ENCODE data around the gene COQ8B.
"Not testable (repeated sequence)": the region's sequence is repeated elsewhere in the genome, so short reads cannot be mapped to it uniquely, and the experiment has no call there.

The COQ8B gene

DNA sequence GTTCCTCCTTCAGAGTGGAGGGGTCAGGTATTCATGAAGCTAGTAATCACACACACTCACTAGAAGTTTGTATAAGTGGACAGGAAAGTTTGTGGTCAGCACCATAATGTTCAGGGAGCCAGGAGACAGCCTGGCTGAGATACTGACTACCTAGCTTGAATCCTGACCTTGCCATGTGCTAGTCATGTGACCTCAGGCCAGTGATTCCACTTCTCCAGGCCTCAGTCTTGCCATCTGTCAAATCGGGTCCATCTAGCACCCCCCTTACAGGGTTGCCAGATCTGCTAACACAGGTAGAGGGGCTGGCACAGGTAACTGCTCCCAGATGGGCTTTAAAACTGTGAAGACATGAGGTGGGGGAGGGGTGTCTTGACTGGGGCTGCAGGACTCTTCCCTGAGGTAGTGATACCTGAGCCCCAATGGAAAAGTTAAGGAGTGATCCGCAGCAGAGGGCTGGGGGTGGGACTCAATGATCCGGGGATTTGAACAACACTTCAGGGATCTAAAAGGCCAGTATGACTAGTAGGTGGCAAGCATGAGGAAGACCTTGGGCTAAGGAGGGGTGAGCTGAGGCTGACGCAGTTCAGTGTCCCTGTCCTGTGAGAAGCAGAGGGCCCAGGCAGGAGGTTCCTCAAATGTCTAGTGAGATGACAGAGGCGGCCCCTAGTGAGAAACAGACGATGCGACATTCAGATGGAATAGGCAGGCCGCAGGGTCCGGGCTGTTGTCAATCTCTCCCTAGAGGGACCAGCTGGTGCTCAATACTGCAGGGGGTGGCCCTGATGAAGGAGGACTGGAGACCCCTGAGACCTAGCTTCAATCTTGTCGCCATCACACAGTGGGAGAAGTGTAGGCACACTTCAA lies 25.1 kb upstream of the COQ8B start:
- no peak for DNase-seq

DNA sequence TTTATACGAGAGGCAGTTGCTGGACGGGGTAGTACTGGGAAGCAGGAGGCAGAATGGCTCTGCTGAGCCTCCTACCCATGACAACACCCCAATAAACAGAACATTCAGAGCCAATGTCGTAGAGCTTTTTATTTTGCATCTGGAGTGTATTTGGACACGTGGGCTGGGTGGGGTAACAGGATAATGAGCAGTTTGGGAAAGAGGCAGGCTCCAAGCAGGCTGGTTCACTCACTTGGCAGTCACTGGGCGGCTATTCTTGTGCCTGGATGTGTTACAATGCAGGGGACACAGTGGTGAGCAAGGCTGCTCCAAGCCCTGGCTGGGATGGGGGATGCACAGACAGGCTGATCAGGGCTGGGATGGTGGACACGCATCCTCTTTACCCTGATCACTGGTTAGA lies 24.1 kb upstream of the COQ8B start:
- no peak for DNase-seq

DNA sequence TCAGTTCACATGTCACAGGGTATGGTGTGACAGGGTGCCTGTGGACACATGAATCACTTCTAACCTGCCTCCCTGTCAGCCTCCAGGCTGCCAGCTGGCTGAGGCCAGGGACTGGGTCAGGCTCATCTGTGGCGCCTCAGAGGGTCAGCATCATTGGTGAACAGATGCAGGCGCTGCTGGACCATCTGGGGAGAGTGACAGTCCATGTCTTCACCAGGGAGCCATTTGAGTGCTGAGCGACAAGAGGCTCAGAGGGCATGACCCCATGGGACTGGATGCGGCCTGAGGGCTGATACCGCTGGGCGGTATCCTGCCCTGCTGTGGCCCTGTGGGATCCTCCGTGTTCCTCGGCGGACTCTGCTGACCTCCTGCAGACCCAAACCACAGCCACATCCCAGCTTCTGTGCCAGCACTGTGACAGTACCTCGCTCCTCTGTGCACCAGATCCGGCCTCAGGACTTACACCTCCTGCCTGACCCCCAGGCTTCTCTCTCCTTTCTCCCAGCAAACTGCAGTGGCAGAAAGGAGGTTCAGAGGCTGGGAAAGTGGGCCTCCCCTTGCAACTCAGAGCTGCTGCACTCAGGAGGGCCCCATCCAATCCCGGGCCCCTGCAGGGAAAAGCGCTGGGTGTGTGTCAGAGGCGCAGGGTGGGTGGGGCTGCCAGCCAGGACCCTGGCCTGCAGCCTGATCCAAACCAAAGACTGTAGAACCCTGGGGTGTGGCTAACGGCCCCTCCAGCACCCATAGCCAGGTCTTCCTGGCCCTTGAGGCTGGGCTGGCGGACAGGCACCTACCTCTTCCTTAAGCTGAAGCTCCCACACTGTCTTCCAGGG lies 23.4 kb upstream of the COQ8B start:
- DNase-seq: no peak

DNA sequence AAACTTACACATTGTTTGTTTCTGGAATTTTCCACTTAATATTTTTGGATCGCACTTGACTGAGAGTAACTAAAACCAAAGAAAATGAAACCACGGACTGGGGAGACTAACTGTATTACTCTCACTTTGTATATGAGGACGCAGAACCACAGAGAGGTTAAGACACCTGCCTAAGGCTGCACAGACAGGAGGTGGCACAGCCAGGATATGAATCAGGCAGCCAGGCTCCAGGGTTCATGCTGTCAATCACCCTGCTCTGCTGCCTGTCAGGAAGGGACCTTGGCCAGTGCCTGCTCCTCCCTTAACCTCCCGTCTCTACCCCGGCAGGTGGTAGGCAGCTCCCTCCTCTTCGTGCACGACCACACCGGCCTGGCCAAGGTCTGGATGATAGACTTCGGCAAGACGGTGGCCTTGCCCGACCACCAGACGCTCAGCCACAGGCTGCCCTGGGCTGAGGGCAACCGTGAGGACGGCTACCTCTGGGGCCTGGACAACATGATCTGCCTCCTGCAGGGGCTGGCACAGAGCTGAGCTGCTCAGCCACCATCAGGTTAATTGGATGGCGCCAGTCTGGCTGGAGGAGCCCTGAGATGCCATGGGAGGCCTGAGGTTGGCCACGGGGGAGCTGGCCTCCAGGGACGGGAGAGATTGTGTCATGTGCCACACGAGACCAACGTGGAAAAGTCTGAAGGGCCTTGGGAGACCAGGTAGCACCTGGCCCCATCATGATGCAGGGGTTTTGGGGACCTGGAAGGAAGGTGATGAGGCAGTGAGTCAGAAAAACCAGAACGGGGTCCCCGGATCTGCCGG lies 22.5 kb upstream of the COQ8B start:
- DNase-seq: no peak

DNA sequence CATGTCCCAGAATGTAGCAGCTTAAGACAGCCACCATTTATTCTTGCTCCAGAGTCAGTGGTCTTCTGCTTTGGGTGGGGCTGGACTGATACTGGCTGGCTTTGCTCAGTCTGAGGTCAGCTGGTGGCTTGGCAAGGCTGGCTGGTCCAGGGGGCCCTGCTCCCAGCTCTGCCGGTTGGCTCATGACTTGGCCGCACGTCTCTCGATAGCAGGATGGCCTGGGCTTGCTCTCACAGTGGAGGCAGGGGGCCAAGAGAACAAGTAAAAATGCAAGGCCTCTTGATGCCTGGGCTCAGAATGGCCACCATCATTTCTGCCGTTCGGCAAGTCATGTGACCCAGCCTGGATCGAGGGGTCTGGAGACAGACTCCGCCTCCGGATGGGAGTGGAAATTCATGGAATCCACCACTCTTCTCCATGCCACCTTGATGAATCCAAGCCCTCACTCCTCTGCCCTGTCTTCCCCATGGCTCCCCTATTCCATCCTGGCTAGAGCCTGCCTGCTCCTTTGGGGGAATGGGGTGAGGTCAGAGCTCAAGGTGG lies 20.5 kb upstream of the COQ8B start:
- DNase-seq: no peak

DNA sequence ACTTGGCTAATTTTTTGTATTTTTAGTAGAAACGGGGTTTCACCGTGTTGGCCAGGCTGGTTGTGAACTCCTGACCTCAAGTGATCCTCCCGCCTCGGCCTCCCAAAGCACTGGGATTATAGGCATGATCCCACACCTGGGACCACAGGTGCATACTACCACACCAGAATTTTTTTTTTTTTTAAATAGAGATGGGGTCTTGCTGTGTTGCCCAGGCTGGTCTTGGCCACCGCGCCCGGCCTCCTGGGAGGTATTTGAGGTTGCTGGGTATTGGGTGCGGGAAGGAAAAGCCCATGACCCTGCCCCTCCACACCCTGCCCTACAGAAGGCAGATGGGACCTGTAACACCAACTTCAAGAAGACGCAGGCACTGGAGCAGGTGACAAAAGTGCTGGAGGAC lies 20.0 kb upstream of the COQ8B start:
- DNase-seq: no peak

DNA sequence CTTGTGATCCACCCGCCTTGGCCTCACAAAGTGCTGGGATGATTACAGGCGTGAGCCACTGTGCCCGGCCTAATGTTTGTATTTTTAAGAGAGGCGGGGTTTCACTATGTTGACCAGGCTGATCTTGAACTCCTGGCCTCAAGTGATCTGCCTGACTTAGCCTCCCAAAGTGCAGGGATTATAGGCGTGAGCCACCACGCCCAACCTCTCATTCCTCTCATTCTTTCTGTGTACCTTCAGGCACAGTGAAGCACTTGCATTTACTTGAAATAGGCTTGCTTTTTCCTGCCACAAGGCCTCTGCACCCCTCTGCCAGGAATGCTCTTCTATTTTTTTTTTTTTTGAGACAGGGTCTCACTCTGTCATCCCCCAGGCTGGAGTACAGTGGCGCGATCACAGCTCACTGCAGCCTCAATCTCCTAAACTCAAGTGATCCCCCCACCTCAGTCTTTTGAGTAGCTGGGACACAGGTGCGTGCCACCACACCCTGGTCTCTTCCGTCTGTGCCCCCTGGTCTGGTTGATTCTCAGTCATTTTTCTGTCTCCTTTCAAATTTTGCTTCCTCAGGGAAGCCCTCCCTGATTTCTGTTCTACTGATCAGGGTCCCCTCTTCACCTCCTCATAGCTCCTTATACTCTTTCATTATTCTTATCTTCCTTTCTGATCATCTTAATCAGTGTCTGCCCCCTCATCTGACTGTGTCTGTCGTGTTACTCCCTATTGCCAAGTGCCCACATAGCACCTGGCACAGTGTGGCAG lies 18.5 kb upstream of the COQ8B start:
- DNase-seq: no peak

DNA sequence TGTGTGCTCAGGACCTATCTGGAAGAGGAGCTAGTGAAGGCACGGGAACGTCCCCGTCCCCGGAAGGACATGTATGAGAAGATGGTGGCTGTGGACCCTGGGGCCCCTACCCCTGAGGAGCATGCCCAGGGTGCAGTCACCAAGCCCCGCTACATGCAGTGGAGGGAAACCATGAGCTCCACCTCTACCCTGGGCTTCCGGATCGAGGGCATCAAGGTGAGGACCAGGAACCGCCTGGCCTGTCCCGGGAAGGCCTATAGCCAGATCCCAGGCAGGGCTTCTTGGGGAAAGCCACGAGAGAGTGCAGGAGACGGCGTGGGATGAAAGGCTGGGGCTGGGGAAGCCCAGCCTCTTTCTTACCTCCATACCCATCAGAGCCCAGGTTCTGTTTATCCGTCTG lies 16.5 kb upstream of the COQ8B start:
- DNase-seq: no peak

DNA sequence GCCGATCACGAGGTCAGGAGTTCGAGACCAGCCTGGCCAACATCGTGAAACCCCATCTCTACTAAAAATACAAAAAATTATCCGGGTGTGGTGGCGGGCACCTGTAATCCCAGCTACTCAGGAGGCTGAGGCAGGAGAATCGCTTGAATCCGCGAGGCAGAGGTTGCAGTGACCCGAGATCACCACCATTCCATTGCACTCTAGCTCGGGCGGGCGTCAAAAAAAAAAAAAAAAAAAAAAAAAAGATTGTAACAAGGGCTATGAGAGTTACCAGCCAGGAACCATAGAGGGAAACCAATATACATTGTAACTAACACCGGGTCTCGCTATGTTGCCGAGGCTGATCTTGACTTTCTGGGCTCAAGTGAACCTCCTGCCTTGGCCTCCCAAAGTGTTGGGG lies 15.6 kb upstream of the COQ8B start:
- DNase-seq: not testable (repeated sequence)

DNA sequence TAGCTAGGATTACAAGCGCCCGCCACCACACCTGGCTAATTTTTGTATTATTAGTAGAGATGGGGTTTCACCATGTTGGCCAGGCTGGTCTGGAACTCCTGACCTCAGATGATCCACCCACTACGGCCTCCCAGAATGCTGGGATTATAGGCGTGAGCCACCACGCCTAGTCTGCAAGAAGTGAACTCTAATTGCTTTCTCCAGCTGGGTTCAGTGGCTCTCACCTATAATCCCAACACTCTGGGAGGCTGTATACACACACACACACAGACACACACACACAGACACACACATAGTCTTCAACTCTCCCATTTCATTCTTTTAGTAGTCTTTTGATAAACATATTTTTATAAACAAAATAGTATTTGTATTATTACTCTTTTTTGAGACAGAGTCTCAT lies 13.4 kb upstream of the COQ8B start:
- DNase-seq: not testable (repeated sequence)

DNA sequence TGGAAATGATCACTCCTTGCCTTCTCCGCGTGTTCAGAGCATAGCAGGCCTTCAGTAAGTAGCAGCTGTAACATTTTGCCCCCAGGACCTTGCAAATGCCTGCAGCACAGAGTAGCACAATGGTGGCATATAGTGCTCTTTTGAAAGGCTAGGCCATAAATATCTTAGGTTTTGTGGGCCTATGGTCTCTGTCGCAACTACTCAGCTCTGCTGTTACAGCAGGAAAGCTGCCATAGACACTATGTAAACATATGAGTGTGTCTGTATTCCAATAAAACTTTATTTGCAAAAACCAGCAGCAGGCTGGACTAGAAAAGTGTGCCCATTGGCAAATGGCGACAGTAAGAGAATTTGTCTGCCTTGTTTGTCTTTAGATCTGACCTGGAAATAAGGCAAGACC lies 9.6 kb upstream of the COQ8B start:
- DNase-seq: no peak

DNA sequence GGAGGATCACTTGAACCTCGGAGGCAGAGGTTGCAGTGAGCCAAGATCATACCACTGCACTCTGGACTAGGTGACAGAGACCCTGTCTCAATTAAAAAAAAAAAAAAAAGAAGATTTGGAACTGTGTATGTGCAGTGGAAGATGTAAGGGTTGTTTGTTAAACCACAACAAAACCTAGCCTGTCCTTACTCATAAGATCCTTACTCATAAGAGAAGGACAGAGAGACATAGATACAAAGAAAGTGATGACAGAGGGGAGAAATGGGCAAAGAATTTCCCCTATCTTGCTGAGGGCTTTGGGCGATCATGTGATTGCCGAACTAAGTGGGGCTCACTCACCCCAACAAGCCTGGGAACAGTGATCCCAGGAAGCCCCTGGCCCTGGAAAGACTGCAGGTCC lies 8.2 kb upstream of the COQ8B start:
- DNase-seq: no peak

DNA sequence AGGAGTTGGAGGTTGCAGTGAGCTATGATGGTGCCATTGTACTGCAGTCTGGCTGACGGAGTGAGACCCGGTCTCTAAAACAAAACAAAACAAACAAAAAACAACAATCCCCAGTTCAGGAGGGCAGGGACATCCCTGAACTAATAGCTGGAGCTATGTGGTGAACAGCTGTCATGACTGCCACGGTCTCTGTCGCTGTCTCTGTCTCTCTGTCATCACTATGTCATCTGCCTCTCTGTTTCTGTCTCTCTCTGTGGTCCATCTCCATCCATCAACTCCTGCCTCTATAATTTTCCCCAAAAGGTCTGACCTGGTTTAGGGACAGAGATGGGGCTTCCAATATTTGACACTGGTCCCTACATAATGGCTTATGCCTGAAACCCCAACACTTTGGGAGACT lies 7.6 kb upstream of the COQ8B start:
- no peak for DNase-seq

DNA sequence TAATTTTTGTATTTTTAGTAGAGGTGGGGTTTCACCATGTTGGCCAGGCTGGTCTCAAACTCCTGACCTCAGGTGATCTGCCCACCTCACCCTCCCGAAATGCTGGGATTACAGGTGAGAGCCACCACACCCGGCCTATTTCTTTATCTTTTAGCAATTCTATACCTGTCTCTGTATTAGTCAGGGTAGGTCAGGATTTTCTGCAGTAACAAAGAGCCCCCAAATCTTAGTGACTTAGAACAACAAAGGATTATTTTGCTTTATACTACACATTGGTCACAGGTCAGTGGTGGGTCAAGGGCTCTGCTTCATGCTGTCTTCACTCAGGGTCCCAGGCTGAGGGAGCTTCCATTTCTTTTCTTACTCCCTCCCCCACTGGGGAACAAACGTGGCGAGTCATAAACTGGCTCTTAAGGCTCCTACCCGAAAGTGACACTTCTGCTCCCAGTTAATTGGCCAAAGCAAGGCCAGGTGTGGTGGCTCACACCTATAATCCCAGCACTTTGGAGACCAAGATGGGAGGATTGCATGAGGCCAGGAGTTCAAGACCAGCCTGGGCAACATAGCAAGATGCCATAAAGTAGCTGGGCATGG lies 7.1 kb upstream of the COQ8B start:
- DNase-seq: no peak

DNA sequence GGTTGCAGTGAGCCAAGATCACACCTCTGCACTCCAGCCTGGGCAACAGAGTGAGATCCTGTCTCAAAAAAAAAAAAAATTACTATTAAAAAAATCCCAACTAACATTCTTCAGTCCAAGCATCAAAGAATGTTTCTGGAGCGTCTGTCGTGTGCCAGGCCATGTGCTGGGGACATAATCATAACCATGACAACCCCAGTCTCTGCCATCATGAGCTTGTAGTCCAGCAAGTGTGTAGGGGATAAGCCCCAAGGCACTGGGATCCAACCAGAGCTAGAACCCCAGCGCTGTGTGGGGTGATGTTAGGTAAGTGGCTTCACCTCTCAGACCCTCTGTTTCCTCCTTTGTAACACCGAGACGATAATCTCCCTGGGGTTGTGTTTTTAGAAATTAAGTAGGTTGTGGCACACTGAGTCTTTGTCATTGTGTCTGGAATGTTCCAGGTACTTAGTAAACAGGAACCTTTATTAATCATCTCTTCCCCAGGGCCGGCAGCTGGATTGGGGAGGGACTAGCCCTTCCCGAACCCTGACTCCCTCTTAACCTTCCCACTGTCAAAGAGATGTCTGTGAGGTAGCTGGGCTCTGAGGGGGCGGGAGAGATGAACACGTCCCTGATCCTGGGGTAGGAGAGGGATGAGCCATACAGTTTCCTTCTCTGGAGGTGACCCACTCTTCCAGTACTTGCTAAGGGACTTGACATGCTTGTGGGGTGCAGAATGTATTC lies 5.4 kb upstream of the COQ8B start:
- DNase-seq: no peak

DNA sequence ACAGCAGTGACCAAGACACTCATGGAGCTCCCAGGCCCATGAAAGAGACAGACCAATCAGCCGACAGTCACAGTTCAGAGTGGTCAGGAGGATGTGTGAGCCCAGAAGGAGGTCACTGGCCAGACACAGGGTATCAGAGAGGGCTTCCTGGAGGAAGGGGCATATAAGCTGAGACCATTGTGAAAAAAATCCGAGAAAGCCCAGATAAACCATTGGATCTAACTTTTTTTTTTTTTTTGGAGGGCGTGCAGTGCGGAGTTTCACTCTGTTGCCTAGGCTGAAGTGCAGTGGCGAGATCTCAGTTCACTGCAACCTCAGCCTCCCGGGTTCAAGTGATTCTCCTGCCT lies 4.4 kb upstream of the COQ8B start:
- DNase-seq: no peak

DNA sequence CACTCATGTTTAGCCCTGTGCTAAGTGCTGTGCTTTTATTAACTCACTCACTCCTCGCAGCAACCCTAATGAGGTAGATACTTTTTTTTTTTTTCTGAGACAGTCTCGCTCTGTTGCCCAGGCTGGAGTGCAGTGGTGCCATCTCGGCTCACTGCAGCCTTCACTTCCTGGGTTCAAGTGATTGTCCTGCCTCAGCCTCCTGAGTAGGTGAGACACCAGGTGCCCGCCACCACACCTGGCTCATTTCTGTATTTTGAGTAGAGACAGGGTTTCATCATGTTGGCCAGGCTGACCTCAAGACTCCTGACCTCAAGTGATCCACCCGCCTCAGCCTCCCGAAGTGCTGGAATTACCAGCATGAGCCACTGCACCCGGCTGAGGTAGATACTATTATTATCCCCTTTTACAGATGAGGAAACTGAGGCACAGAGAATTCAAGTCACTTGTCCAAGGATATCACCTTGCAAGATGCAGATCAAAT lies 2.8 kb upstream of the COQ8B start:
- DNase-seq: no peak

DNA sequence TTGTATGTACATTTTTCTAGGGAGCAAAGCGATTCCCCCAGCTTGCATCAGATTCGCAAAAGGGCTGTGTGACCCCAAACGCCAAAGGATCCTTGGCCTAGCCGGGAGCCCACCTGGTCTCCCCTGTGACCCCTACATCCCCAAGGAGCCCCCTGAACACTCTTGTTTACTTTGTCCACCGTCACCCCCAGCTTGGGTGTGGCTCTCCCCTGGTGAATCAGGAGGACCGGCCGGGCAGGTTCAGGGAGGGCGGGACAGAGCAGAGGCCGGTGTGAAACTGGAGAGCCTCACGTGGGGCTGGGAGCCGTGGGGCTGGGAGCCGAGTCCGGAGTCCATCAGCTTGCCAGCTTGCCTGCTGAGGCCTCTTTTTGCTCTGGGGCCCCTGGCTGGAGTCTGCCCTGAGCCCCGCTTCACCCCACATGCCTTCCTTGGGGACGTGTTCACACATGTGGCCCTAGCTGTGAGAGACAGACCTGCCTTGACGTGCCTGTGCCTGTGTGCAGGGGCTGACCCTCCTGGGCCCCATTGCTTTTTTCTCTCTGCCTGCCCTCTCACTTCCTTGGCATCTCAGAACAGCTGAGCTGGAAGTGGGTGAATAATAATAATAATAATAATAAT lies 2.2 kb upstream of the COQ8B start:
- no peak for DNase-seq

DNA sequence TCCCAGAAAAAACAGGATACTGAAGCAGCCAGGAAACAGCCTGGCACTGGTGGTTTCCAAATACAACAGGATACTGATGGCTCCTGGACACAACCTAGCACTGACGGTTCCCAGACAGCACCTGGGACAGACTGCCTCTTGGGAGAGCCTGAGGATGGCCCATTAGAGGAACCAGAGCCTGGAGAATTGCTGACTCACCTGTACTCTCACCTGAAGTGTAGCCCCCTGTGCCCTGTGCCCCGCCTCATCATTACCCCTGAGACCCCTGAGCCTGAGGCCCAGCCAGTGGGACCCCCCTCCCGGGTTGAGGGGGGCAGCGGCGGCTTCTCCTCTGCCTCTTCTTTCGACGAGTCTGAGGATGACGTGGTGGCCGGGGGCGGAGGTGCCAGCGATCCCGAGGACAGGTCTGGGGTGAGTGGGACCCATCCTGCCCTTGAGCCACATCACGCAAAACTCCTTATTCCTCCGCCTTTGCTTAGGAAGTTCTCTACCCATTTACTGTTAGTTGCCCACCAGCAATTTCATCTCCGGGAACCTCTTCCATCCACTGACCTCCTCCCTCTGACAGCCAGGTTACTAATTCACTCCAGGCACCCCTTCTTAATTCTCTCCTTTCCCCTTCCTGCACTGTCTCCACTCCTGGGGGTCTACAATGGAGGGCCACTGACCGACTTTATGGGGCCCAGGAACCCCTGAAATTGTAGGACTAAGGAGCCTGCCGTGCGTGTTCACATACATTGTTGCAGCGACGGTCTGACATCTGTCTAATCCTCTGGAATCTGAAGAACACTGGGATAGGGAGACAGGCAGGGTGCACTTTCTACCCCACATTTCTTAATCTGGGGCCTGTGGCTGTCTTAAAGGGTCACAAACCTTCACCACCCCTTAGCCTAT lies 1.4 kb upstream of the COQ8B start:
- DNase-seq: no peak
